Central memory CD8-positive, alpha-beta T cell (primary cell): ENCODE data around the gene PLXNA2.

Experiments
- ATAC-seq: fragments of 150-1000 bp; cut with Tn5 transposase; replicated peaks from 2 replicates; pipeline ENCODE4 v1.10.0; 2022; ENCODE audit warnings: mild to moderate bottlenecking, moderate FRiP score, moderate number of reproducible peaks; ENCODE audit not compliant: poor library complexity, severe bottlenecking; ENCODE audit errors: extremely low read depth
- DNase-seq, 2 donors: peaks; one replicate each; pipeline ENCODE4 v3.0.0; 2021; ENCODE audit warnings: low spot score in 2 of 2
- H3K27ac Mint-ChIP-seq: one replicate; pipeline ENCODE4 v1.8.0; 2022; ENCODE audit warnings: low read depth, mild to moderate bottlenecking, moderate library complexity, mixed read lengths
- H3K27me3 Mint-ChIP-seq: one replicate; pipeline ENCODE4 v1.8.0; 2022; ENCODE audit warnings: mixed read lengths
- H3K36me3 Mint-ChIP-seq: one replicate; pipeline ENCODE4 v1.8.0; 2022; ENCODE audit warnings: mild to moderate bottlenecking, moderate library complexity, mixed read lengths; ENCODE audit not compliant: insufficient read depth
- H3K4me1 Mint-ChIP-seq: one replicate; pipeline ENCODE4 v1.8.0; 2022; ENCODE audit warnings: mixed read lengths
- H3K4me3 Mint-ChIP-seq: one replicate; pipeline ENCODE4 v1.8.0; 2022; ENCODE audit warnings: mild to moderate bottlenecking, moderate library complexity, mixed read lengths
- H3K9me3 Mint-ChIP-seq: one replicate; pipeline ENCODE4 v1.8.0; 2022; ENCODE audit warnings: mixed read lengths

Gene PLXNA2

GRCh38 chr1:208150833-208151458 lies 93.2 kb downstream of the PLXNA2 start:
- peaks cover 10% of the 10 kb centered on the region for H3K27me3 Mint-ChIP-seq
- DNase-seq (no peak), ATAC-seq (no peak)
- H3K4me1 Mint-ChIP-seq = no peaks in the 10 kb centered on the region
- H3K36me3 Mint-ChIP-seq = no peaks in the 10 kb centered on the region
- H3K27ac Mint-ChIP-seq = no peak overlapping the region
- no peaks in the 10 kb centered on the region for H3K9me3 Mint-ChIP-seq
- no peak overlapping the region for H3K4me3 Mint-ChIP-seq

- no peak overlapping the region for H3K4me3 Mint-ChIP-seq
- ATAC-seq (no peak), DNase-seq (no peak)
- H3K27me3 Mint-ChIP-seq = peaks cover 8% of the 10 kb centered on the region
- H3K4me1 Mint-ChIP-seq = no peaks in the 10 kb centered on the region
- H3K36me3 Mint-ChIP-seq = no peaks in the 10 kb centered on the region
- no peaks in the 10 kb centered on the region for H3K9me3 Mint-ChIP-seq
- H3K27ac Mint-ChIP-seq = no peak overlapping the region
Measured at GRCh38 chr1:208149776-208150514, 94.2 kb downstream of the PLXNA2 start.

DNA sequence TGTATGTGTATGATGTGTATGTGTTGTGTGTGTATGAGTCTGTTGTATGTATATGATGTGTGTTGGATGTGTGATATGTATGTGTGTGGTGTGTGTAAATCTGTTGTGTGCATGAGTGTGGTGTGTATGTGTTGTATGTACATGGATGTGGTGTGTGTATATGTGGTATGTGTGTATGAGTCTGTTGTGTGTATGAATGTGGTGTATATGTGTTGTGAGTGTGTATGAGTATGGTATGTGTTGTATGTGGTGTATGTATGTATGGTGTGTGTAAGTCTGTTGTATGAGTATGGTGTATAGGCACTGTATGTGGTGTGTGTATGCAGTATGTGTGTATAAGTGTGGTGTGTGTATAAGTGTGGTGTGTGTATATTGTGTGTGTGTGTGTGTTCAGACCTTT lies 95.0 kb downstream of the PLXNA2 start:
- no peaks in the 10 kb centered on the region for H3K36me3 Mint-ChIP-seq
- DNase-seq (no peak), ATAC-seq (no peak)
- H3K27ac Mint-ChIP-seq = no peak overlapping the region
- peaks cover under 1% of the 10 kb centered on the region for H3K27me3 Mint-ChIP-seq
- H3K4me1 Mint-ChIP-seq = no peaks in the 10 kb centered on the region
- H3K4me3 Mint-ChIP-seq = no peak overlapping the region
- no peaks in the 10 kb centered on the region for H3K9me3 Mint-ChIP-seq

DNA sequence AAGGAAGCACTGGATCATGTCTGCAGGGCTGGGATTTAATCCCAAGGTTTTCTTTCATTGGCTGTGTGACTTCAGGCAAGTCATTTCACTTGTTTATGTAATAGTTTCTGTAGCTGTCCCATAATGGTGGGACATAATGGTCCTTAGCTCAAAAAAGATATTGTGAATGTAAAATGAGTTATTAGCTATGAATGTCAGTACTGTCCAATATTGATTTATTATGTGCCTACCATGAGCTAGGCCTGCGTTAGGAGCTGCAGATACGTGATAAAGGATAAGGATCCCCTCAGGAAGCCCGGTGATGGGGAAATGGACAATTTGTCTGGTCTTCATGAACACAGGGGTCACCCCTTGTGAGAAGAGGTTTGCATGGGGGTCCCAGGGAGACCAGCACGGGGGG lies 95.8 kb downstream of the PLXNA2 start:
- H3K27ac Mint-ChIP-seq = no peak overlapping the region
- no peaks in the 10 kb centered on the region for H3K9me3 Mint-ChIP-seq
- H3K36me3 Mint-ChIP-seq = no peaks in the 10 kb centered on the region
- H3K4me3 Mint-ChIP-seq = no peak overlapping the region
- no peaks in the 10 kb centered on the region for H3K27me3 Mint-ChIP-seq
- H3K4me1 Mint-ChIP-seq = no peaks in the 10 kb centered on the region
- no peak for ATAC-seq
- no peak for DNase-seq

- DNase-seq = no peak
Measured at GRCh38 chr1:208146650-208147049, 97.5 kb downstream of the PLXNA2 start.

GRCh38 chr1:208145167-208145566 lies 99.0 kb downstream of the PLXNA2 start:
- DNase-seq (no peak), ATAC-seq (no peak)
- no peak overlapping the region for H3K4me3 Mint-ChIP-seq
- no peaks in the 10 kb centered on the region for H3K4me1 Mint-ChIP-seq
- no peaks in the 10 kb centered on the region for H3K36me3 Mint-ChIP-seq
- H3K27ac Mint-ChIP-seq = no peak overlapping the region
- H3K27me3 Mint-ChIP-seq = no peaks in the 10 kb centered on the region
- H3K9me3 Mint-ChIP-seq = no peaks in the 10 kb centered on the region

More at GRCh38 chr1:208146650-208147049, 97.5 kb downstream of the PLXNA2 start:
- no peak overlapping the region for H3K27ac Mint-ChIP-seq
- H3K36me3 Mint-ChIP-seq = no peaks in the 10 kb centered on the region
- H3K27me3 Mint-ChIP-seq = no peaks in the 10 kb centered on the region
- ATAC-seq = no peak
- no peaks in the 10 kb centered on the region for H3K4me1 Mint-ChIP-seq
- H3K9me3 Mint-ChIP-seq = no peaks in the 10 kb centered on the region
- H3K4me3 Mint-ChIP-seq = no peak overlapping the region

DNA sequence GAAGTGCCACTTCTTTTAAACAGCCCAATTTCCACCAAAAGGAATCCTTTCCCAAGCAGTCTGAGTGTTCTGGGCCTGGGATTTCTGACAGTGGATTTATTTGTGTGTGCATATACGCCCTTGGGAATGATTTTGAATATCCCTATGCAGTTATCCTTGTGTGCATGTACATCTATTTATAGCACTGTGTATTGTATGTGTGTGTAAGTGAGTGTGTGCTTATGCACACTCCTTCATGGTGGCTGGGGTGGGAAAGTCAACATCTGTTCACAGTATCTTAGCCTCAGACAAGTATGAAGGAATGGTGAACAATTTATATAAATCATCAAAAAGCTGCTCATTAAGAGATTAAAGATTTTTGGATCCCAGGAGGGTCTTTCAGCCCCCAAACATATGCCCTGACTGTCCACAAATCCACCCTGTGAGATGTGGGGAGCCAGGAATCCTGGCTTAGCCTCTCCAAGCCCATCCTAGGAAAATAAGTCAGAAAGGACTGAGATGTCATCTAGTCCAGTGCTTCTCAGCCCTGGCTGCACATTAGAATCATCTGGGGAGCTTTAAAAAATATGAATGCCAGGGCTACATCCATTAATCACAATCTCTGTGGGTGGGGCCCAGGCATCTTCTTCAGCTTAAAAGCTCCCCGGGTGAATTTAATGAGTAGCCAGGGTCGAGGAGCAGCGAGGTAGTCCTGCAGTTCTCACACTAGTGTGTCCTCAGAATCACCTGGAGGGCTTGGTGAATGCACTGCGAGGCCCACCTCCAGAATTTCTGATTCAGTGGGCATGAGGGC lies 101.4 kb downstream of the PLXNA2 start:
- H3K27ac Mint-ChIP-seq = no peak overlapping the region
- no peaks in the 10 kb centered on the region for H3K4me1 Mint-ChIP-seq
- DNase-seq (no peak), ATAC-seq (no peak)
- H3K4me3 Mint-ChIP-seq = no peak overlapping the region
- no peaks in the 10 kb centered on the region for H3K9me3 Mint-ChIP-seq
- H3K27me3 Mint-ChIP-seq = no peaks in the 10 kb centered on the region
- no peaks in the 10 kb centered on the region for H3K36me3 Mint-ChIP-seq

GRCh38 chr1:208141610-208142192 lies 102.5 kb downstream of the PLXNA2 start:
- Mint-ChIP-seq H3K27me3 (no peaks in the 10 kb centered on the region), H3K4me3 (no peak overlapping the region), H3K36me3 (no peaks in the 10 kb centered on the region), H3K27ac (no peak overlapping the region), H3K9me3 (no peaks in the 10 kb centered on the region), H3K4me1 (no peaks in the 10 kb centered on the region)
- no peak for ATAC-seq
- no peak for DNase-seq

DNA sequence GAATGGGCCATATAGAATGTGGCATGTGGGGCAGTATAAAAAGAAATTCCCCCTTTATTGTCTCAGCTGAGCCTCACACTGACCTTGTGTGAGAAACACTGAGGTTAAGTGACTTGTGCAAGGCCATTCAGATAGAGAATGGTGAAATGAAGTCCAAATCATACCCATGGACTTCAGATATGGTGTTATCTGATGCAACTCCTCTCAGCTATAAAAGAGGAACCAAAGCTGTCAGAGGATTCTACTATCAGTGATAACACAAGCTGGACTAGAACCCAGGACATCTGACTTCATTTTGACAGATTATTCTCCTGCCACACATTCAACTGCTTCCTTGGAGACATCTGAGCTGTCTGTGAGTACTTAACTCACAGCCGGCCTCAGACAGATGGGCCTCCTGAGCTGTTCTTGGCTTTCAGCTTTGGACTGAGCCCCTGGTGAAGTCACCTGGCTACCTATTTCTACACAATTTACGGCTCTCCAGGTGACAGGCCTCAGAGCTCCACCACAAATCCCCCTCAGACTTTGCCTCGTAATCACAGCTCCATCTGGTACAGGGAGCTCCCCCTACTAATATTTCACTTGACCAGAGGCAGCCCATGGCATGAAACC lies 104.6 kb downstream of the PLXNA2 start:
- Mint-ChIP-seq H3K27ac (no peak overlapping the region), H3K4me3 (no peak overlapping the region), H3K9me3 (no peaks in the 10 kb centered on the region), H3K36me3 (no peaks in the 10 kb centered on the region), H3K4me1 (no peaks in the 10 kb centered on the region), H3K27me3 (no peaks in the 10 kb centered on the region)
- ATAC-seq (no peak), DNase-seq (no peak)

GRCh38 chr1:208137193-208137592 lies 107.0 kb downstream of the PLXNA2 start:
- no peak for ATAC-seq
- no peaks in the 10 kb centered on the region for H3K36me3 Mint-ChIP-seq
- H3K4me1 Mint-ChIP-seq = peaks cover 1% of the 10 kb centered on the region
- no peak for DNase-seq
- peaks cover 1% of the 10 kb centered on the region for H3K27me3 Mint-ChIP-seq
- no peak overlapping the region for H3K4me3 Mint-ChIP-seq
- no peak overlapping the region for H3K27ac Mint-ChIP-seq
- no peaks in the 10 kb centered on the region for H3K9me3 Mint-ChIP-seq

DNA sequence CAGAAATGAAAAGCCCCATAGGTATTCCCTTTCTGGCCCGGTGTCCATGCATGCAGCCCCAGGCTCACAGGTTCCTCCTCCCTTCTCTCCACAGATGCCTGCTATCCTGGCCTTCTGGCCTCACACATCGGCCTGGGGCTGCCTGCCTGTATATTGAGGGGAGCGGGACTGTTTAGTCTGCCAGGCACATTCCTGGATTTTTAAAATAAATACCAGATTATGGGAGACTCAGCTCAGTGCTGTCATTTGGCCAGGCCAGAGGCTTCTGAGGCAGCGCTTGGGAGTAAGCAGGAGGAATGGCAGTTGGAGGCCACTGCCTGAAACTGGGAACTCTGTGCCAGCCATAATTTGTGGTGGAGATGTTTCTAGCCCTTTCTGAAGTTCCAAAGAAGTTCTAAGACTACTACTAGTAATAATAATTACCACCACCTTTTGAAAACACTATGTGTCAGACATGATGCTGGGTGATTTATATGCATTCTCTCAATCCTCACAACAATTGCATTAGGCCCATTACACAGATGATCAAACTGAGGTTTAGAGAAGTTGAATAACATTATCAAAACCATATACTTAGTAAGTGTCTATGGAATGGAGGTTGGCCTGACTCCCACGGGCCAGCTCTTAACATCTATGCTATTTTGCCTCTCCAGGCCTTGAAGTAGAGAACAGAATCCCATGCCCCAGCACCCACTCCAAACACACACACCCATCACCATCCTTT lies 107.6 kb downstream of the PLXNA2 start:
- Mint-ChIP-seq H3K4me3 (no peak overlapping the region), H3K4me1 (peaks cover 7% of the 10 kb centered on the region), H3K27ac (no peak overlapping the region), H3K36me3 (no peaks in the 10 kb centered on the region), H3K27me3 (peaks cover 7% of the 10 kb centered on the region), H3K9me3 (no peaks in the 10 kb centered on the region)
- ATAC-seq (no peak), DNase-seq (no peak)

DNA sequence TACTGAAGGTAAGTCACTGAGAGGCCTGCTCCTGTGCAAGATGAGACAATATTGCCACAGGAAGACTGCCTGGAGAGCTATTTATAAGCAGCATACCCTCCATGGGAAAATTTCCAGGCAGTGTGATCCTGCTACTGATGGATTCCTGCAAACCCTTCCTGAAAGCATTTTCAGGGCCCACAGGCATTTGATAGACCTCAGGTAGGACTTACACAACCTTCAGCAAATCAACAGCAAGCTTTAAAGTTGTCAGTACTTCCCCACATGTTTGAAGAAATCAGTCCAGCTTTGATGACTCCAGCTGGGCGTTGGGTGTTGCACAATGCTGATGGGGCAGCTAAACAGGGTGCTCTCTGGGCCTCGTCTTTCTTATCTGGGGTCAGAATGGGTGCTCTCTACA lies 108.8 kb downstream of the PLXNA2 start:
- H3K4me1 Mint-ChIP-seq = peaks cover 11% of the 10 kb centered on the region
- H3K27me3 Mint-ChIP-seq = peaks cover 20% of the 10 kb centered on the region
- H3K9me3 Mint-ChIP-seq = no peaks in the 10 kb centered on the region
- ATAC-seq (no peak), DNase-seq (no peak)
- H3K27ac Mint-ChIP-seq = no peak overlapping the region
- H3K36me3 Mint-ChIP-seq = peaks cover 2% of the 10 kb centered on the region
- H3K4me3 Mint-ChIP-seq = no peak overlapping the region
